Right ventricle myocardium inferior (tissue), 1 donor: Measurements from ENCODE around the gene PAM. TPM values are rescaled to one million over a fixed set of nuclear protein-coding genes. Genes with fewer than 3 reads are reported as not detected.
"Not testable (repeated sequence)": the region's sequence is repeated elsewhere in the genome, so short reads cannot be mapped to it uniquely, and the experiment has no call there.

Experiments
- ATAC-seq: fragments of 200-7000 bp; cut with Tn5 transposase; one replicate; pipeline ENCODE4 v1.9.1; 2020; ENCODE audit warnings: mild to moderate bottlenecking, moderate library complexity
- DNase-seq: peaks from one replicate; pipeline ENCODE4 v3.0.0; 2021; ENCODE audit errors: missing footprints
- intact Hi-C: fragments of 100-400 bp; cut with DNase I; formaldehyde crosslinking; loops from one replicate; pipeline ENCODE4 v1.11.0; 2022
- total RNA-seq: library from RNA; stranded (reverse); fragmentation: NEBNext Ultra II Directional; extraction: Animal tissue kit (Norgen Biotek cat#: 25700); gene quantifications from one replicate; pipeline ENCODE4 v1.2.1, GENCODE V29; 2021
- donor health status: DM: no; HTN: yes; CAD: no; lungs with severe emphysema.

PAM gene
- total RNA-seq, 1 donor from 2014 or later, result 959 TPM

DNA sequence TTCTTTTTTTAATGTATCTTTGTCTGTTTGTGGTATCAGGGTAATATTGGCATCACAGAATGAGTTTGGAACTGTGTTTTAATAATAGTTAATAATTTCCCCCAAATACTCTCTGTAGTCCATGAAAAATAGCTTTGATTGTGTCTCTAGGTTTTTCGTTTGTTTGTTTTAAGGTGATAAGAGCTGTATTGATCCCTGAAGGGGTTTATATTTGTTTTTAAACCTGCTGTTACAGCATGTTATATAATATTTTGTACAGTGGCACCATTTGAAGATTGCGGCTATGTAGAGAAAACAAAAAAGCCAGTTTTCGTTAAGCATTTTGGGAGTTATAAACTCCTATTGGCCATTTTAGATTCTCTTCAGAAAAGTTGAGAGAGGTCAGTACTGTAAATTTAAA lies 15.7 kb downstream of the PAM start:
- ATAC-seq (no peak), DNase-seq (no peak)
- intact Hi-C loops, result no loop called here

DNA sequence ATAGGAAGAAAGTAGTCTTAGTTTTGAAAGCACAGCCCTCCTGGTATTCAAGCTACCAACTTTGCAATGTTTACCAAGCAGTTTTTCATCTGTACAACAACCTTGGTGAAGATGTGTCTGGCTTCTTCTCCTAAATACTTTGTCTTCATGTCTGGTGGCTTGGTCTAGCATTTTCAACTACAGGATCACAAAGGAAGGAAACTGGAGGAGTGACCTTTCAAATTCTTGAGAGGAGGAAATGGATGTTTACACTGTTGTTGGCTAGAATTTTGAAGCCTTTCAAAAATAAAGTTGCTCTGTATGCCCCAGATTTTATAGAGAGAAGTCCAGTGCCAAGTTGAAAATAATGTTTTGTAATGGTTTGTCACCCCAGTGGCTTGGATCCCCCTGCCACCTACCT lies 16.3 kb downstream of the PAM start:
- DNase-seq, result no peak
- intact Hi-C loops, result no loop called here
- no peak for ATAC-seq

DNA sequence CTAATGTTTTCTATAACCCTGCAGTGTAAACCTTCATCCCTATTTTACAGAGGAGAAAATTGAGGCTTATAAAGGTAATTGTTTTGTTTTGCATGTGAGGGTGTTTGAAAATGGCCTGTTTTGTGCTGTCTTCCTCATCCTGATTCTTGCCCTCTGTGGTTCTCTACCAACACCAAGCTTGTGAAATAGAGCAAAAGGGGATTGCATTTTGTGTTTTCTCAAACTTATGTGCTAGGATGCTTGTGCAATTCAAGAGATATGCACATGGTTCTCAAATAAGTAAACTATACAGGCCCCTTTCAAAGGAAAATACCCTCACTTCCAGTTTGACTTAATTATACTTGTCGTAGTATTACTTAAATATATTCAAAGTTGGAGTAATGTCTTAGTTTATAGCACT lies 17.2 kb downstream of the PAM start:
- intact Hi-C loops, result no loop called here
- DNase-seq (no peak), ATAC-seq (no peak)

DNA sequence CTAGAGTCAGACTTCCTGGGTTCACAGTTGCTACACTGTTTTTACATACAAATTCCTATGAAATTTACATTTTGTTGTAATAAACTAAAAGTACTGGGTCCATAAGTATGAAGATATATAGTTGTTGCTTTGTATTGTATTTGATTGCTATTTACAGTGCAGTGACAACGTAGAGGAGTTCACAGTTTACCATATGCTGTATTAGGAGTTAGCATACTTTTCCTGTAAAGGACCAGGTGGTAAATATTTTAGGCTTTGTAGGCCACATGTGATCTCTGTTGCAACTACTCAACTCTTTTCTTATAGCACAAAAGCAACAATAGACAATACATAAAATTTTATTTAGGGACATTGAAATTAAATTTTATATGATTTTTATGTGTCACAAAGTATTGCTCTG lies 18.0 kb downstream of the PAM start:
- DNase-seq, result no peak
- intact Hi-C loops, result no loop called here
- no peak for ATAC-seq

DNA sequence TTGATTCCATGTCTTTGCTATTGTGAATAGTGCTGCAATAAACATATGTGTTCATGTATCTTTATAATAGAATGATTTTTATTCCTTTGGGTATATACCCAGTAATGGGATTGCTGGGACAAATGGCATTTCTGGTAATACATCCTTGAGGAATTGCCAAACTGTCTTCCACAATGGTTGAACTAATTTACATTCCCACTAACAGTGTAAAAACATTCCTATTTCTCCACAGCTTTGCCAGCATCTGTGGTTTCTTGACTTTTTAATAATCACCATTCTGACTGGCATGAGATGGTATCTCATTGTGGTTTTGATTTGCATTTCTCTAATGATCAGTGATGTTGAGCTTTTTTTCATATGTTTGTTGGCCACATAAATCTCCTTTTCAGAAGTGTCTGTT lies 20.7 kb downstream of the PAM start:
- DNase-seq, ATAC-seq, intact Hi-C loops: not testable (repeated sequence)

DNA sequence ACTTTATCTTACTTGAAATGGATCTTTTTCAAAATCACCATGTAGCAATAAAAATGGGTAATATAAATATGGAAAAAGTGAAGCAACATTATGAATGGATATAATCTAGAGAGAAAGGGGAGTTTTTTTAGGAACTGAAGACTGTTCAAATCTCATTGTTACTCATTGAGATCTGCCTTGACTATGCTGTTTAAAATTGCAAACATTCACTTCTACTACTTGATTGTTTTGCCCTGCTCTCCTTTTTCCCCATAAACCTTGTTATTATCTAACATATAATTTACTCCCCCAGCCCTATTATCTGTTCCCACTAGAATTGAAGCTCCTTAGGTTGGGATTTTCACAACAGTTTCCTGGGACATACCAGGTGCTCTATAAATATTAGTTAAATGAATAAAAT lies 22.0 kb downstream of the PAM start:
- no peak for DNase-seq
- ATAC-seq, result no peak
- intact Hi-C loops, result no loop called here

DNA sequence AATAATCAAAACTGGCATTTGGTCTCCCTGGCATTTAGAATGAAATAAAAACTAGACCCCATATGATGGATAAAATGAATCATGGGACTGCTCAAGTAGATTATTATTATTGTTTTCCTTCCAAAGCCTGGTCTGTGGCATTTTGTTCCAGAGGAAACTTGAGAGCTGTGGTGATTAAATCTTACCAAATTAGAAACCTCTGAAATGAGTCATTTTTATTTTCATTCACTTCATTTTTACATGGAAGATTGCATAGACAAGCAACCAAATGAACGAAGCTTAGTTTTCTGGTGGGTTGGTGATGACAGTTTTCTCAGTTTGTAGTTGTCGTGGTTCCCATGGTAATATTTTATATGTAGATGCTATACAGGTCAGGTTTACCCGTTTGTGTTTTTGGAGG lies 23.4 kb downstream of the PAM start:
- ATAC-seq (no peak), DNase-seq (no peak)
- intact Hi-C loops, result no loop called here

DNA sequence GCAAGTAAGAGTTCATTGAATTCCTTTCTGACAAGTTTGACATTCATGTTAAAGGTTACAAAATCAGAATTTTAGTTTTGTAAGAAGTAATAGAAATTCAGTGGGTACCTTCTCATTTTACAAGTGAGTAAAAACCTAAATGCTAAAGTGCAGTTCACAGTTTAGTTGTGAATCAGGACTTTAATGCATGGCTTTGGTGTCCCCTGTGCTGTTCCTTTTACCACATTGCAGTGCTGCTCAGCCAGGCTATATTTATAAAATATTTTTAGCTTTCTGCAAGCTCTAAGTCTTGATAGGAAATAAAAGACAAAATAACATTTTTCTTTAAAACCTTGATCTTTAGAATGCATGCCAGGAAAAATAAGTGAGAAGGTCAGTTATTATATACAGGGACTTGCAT lies 26.3 kb downstream of the PAM start:
- ATAC-seq (no peak), DNase-seq (no peak)
- intact Hi-C loops, result loop anchor here (5.0 kb wide), 1 partner anchor 191 kb away; no protein-coding TSS in a partner anchor

DNA sequence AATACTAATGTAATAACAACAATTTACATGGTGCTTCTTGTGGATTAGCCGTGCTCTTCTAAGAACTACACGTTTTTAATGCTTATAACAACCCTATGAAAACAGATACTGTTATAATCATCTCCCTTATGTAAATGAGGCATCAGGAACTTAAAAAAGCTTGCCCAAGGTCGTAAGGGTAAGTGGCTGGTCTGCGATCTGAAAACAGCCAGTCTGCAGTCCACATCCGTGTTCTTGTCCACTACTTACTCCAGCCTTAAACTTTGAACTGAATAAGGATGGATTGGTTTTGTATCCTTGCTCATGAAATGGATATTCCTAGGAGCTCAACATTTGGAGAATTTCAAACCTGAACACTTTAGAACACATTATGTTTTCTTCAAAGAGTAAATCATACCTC lies 26.7 kb downstream of the PAM start:
- ATAC-seq (peak; percentile 51), DNase-seq (no peak)
- intact Hi-C loops, result loop anchor here (2.0 to 5.0 kb wide), 2 partner anchors 85 to 191 kb away; no protein-coding TSS in a partner anchor

DNA sequence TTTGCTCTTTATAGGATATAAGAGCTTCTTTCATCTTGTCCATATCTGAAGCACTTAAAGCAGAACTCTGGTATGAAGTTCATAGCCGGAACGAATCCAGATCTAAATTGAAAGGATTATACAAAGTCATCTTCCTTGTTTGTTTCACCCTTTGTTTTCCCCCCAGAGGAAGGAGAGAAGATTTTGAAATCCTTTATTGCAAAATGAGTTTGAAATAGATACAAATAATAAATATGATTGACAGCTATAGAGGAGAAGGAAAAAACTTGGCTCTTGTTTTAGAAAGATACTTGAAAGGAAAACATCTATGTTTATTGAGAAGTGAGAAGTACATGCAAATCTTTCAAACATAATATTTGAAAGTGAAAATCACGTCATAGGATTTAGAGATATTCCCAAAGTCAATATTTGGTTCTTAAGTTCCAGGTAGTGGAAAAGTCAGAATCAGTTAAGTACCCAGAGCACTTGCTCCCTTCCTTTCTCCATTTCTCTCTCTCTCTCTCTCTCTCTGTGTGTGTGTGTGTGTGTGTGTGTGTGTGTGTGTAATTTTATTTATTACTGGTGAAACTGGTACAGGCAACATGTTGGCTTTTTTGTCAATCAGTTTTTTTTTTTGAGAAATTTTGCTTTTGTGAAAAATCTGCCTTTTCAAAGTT lies 27.2 kb downstream of the PAM start:
- intact Hi-C loops, result loop anchor here (2.0 to 5.0 kb wide), 2 partner anchors 84 to 190 kb away; no protein-coding TSS in a partner anchor
- ATAC-seq (no peak), DNase-seq (no peak)

DNA sequence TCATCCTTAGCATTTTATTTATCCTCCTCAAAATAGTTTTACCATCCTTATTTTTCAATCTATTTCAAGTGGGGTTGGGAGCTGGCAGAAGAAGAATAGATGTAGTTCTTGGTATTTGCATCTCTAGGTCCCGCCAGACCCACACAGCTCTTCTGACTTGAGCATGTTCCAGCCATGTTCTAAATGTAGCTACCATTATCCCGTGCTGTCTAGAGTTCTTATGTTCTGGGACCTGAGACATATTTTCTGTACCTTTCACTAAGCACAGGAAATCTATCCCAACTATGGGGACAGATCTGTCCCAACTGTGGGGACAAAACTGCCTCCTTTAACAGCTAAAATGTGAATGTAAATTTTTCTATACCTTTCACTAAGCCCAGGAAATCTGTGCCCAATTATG lies 32.0 kb downstream of the PAM start:
- ATAC-seq (no peak), DNase-seq (no peak)
- intact Hi-C loops, result no loop called here

DNA sequence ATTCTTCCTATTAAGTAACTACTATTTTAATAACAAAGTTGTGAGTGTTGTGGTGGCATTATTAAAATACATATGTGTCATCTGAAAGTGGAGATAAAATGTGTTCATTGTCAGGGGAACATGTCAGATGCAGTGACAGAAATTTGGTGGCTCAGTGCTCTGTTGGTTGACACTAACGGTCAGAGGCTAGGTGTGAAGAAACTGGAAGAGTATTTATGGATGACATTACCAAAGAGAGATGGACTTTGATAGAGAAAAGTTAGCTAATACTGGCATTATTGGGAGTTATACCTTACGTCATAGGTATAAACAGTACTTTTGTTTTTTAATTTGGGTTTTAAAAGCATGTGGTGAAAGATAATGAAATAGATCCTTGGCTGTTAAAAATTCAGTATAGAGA lies 33.7 kb downstream of the PAM start:
- intact Hi-C loops, result no loop called here
- ATAC-seq (no peak), DNase-seq (no peak)

DNA sequence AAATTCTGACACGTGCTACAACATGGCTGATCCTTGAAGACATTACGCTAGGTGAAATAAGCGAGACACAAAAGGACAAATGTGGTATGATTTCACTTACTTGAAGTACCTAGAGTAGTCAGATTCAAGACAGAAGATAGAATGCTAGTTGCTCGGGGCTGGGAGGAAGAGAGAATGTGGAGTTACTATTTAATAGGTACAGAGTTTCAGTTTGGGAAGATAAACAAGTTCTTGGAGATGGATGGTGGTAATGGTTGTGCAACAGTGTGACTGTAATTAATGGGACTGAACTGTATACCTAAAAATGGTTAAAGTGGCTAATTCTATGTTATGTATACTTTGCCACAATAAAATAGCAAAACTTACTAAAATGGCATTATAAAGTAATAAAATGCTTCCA lies 34.4 kb downstream of the PAM start:
- intact Hi-C loops, result no loop called here
- DNase-seq (no peak), ATAC-seq (no peak)

DNA sequence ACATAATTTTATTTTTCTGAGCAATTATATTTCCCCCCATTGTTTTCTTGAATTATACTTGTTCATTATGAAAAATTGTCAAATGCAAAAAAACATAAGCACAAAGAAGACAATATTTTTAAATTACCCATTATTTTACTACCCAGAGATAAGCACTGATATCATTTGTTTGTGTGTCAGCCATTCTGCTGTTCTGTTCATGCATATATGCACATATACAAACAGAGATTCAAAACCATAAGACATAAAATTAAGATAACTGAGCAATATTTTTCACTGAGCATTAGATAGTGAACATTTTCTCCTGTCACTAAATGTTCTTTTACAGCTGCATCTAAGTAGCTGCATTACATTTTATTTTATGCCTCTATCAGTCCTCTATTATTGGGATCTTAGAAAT lies 35.6 kb downstream of the PAM start:
- DNase-seq, result no peak
- no peak for ATAC-seq
- intact Hi-C loops, result no loop called here

DNA sequence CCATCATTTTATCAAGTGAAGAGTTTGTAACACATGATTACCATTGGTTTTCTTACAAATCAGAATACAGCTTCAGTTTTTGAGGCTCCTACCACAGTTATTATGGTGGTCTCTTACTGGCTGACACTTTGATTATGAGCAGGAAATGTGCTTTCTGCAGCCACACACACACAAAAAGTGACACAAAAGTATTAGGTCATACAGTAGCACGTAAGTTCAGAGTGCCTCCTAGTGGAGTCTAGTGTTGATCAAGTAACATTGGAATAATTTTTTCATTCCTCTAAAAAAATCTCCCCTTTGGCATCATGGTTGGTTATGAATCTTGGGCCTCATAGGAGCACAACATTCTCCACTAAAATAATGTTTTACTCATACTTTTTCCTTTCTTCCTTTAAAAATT lies 37.6 kb downstream of the PAM start:
- DNase-seq (no peak), ATAC-seq (no peak)
- intact Hi-C loops, result no loop called here

DNA sequence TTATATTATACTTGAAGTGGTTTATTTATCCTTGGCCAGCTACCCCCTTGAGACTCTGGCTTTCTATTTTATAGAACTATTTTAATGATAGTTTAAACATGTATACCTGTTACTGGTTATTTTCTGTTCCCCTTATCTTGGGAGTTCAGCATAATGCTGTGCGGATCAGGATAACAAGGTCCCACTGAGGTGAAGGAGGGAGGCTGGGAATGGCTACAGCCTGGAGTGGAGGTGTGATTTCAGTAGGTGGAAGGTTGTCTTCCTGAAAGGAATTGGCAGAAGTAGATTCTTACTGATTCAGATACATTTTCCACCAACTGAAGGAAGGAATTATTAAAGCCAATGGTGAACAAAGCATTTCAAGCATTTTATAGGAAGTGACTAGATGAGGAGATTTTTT lies 38.9 kb downstream of the PAM start:
- DNase-seq (no peak), ATAC-seq (no peak)
- intact Hi-C loops, result no loop called here

DNA sequence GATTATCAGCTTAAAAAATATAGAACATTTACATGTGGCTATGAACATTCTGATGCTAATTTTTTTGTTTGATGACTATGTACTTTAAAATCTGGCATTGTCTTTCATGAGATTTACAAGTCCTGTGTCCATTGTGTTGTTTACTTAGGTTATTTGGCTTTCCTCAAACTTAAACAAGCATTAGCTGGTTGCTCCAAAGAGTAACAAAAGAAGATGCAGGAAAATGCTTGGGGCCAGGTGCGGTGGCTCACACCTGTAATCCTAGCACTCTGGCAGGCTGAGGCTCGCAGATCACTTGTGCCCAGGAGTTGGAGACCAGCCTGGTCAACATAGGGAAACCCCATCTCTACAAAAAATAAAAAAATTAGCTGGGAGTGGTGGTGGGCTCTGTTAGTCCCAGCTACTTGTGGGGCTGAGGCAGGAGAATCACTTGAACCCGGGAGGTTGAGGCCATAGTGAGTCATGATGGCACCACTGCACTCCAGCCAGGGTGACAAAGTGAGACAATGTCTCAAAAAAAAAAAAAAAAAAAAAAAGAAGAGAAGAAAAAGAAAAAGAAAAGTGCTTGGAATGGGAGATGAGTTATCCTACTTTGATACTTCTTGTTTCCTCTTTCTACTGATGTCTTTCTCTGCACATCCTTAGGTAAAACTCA lies 39.7 kb downstream of the PAM start:
- no peak for ATAC-seq
- intact Hi-C loops, result no loop called here
- no peak for DNase-seq

DNA sequence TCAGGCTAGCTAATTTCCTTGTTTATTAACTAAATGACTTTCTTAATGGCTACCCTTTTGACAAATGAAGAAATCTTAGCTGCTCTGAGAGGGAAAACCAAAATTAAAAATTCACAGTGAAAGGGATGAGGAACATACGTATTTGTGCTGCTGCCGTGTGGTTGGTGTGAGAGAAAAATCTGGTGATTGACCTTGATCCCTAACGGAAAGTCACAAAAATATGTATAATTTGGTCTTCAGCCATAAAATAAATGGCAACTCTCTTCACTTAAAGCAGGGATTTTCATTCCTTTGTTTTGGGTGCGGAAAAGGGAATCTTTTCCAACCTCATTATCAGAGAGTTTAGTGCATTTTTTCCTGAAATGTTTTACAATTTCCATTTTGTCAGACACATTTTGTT lies 40.4 kb downstream of the PAM start:
- DNase-seq (no peak), ATAC-seq (no peak)
- intact Hi-C loops, result no loop called here

DNA sequence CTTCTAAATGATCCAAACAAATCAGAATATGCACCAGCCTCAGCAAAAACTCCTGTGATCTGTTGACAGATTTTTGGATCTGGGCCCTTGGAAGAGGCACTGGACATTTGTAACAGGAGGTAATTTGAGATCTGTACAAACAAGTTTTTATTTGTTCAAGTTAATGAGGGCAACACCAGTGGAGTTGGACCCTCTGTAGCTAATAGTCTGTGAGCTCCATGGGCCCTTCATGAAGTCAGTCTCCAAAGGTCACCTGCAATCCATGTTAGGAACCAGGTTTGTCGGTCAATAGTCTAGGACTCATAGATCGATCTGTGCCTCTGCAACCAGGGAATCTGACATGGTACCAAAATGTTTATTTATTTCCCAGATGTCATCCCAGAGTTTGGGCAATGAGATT lies 40.9 kb downstream of the PAM start:
- DNase-seq, result no peak
- intact Hi-C loops, result loop anchor here (2.0 kb wide), 1 partner anchor 69 kb away; no protein-coding TSS in a partner anchor
- ATAC-seq, result peak; percentile 50

DNA sequence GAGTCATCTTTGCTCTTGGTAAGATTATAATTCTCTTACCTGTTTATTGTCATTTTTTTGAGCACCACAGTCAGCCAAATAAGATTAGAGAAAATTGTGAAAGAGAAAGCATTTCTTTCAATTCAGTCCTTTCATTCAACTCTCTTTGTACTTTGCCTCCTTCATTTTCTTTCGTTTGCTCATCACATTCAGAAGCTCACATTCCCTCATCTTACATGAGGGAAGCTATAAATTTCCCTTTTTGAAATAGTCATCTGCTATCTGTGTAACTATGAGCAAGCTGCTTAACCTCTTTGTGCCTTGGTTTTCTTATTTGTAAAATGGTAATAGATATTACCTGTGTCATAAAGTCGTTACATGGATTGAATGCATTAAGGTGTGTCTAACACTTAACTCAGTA lies 41.4 kb downstream of the PAM start:
- ATAC-seq, result no peak
- DNase-seq, result no peak
- intact Hi-C loops, result loop anchor here (2.0 kb wide), 1 partner anchor 68 kb away; no protein-coding TSS in a partner anchor
